ENCODE data around the gene ZCCHC9. TPM values are rescaled to one million over a fixed set of nuclear protein-coding genes. Genes with fewer than 3 reads are reported as not detected.
"Not testable (repeated sequence)": the region's sequence is repeated elsewhere in the genome, so short reads cannot be mapped to it uniquely, and the experiment has no call there.

ZCCHC9 gene
- polyA plus RNA-seq, 1 of the 3 experiments (the other 2 are of a cell fraction) = 13.2 TPM

DNA sequence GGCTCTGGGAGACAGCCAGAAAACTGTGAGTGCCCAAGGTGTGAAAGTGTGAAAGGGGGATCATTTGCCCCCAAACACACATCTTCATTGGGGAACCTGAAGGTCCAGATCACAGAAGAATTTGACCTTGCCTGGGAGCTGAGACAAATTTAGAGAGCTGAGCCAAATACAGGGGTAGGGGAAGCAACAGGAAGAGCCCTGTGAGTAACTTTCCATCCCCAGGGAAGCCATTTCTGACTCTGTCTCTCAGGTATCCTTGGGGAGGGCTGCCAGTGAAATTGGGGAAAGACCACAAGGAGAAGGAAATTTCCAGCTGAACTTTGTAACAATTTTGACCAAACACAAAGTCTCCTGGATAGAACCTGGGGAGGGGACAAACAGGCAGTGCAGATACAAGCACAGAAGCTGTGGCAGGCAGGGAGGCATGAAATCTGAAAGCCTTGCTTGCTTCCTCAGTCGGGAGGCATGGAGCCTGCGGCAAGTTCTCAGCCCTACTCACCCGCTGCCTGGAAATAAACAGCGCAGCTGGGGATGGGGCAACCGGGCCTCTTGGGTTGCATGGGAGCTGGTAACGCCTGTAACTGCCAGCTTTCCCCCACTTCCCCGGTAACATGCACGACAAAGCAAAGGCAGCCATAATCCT lies 31.5 kb upstream of the ZCCHC9 start:
- H3K27me3 ChIP-seq (ENCODE audit: insufficient read depth) = no peaks in the 10 kb centered on the region
- no peaks in the 10 kb centered on the region for H4K20me1 ChIP-seq (ENCODE audit: insufficient read depth)
- no peak overlapping the region for H3K4me3 ChIP-seq (ENCODE audit: low read depth in 2 of 2, low read length in 1 of 2)
- H3F3A ChIP-seq (replicated peaks; ENCODE audit: insufficient read depth) = peaks cover 13% of the 10 kb centered on the region
- no peaks in the 10 kb centered on the region for H3K9me3 ChIP-seq
- WGBS (ENCODE audit: low lambda C conversion rate) = 100% methylated on average over 3 of the region's 8 CpGs
- POLR2A ChIA-PET = no interaction called here
- no peak overlapping the region for H3K9ac ChIP-seq
- H3K4me2 ChIP-seq = no peak overlapping the region
- H3K4me1 ChIP-seq (ENCODE audit: control insufficient read depth in 1 of 2, insufficient read depth in 2 of 2, low read depth in 1 of 2, low read length in 1 of 2) = peaks cover 5 to 8% of the 10 kb centered on the region in 2 experiments; a peak in 3 of 4 replicates
- CTCF ChIA-PET = interaction anchor here (1.5 to 1.6 kb wide), 2 partner anchors 12 to 30 kb away, joined by 3 to 6 read pairs; no protein-coding TSS in a partner anchor
- peaks cover 32% of the 10 kb centered on the region; the same call in 1 of the 2 replicates for H3K79me2 ChIP-seq (ENCODE audit: insufficient read depth)
- peaks cover 0 to 2% of the 10 kb centered on the region in 2 experiments for H3K36me3 ChIP-seq (replicated peaks in 1 of 2; ENCODE audit: control insufficient read depth in 1 of 2, insufficient read depth in 2 of 2, low read length in 1 of 2)
- H2AFZ ChIP-seq (ENCODE audit: low read depth) = no peak overlapping the region
- H3K27ac ChIP-seq (ENCODE audit: low read depth in 2 of 2, low read length in 1 of 2) = no peak overlapping the region
- DNase-seq = no peak
- no peaks in the 10 kb centered on the region for H3K9me2 ChIP-seq
- no peak for TF ChIP-seq MXI1 (IDR thresholded peaks at IDR 0.05; ENCODE audit: low read depth, low read length)
- no peak for TF ChIP-seq JUND (IDR thresholded peaks at IDR 0.05)
- no peak for TF ChIP-seq ELF1 (IDR thresholded peaks at IDR 0.05)
- TF ChIP-seq NRF1 (IDR thresholded peaks at IDR 0.05; ENCODE audit: low read depth, low read length) = no peak
- no peak for TF ChIP-seq YY1 (IDR thresholded peaks at IDR 0.05; ENCODE audit: low read depth)
- TF ChIP-seq TEAD4 (IDR thresholded peaks at IDR 0.05; ENCODE audit: borderline replicate concordance, insufficient read depth) = no peak
- no peak for TF ChIP-seq GATA2 (CRISPR knock-in tag; IDR thresholded peaks at IDR 0.05)
- TF ChIP-seq SMC3 (IDR thresholded peaks at IDR 0.05; ENCODE audit: low read depth, low read length) = no peak
- TF ChIP-seq GABPA (IDR thresholded peaks at IDR 0.05; ENCODE audit: low read depth) = no peak
- TF ChIP-seq CHD2 (IDR thresholded peaks at IDR 0.05; ENCODE audit: low read length, partially characterized antibody) = no peak
- no peak for TF ChIP-seq FOSL2 (IDR thresholded peaks at IDR 0.05; ENCODE audit: borderline replicate concordance, low read depth)
- no peak for TF ChIP-seq MEF2A (IDR thresholded peaks at IDR 0.05; ENCODE audit: borderline replicate concordance, low read depth)
- no peak for TF ChIP-seq RAD21 (IDR thresholded peaks at IDR 0.05; ENCODE audit: low read length)
- TF ChIP-seq TAF1 (IDR thresholded peaks at IDR 0.05; ENCODE audit: borderline replicate concordance, low read depth, low read length) = no peak
- TF ChIP-seq EZH2phosphoT487 (IDR thresholded peaks at IDR 0.05; ENCODE audit: borderline replicate concordance, low read depth) = no peak
- TF ChIP-seq FOXM1 (IDR thresholded peaks at IDR 0.05; ENCODE audit: low read depth) = no peak

DNA sequence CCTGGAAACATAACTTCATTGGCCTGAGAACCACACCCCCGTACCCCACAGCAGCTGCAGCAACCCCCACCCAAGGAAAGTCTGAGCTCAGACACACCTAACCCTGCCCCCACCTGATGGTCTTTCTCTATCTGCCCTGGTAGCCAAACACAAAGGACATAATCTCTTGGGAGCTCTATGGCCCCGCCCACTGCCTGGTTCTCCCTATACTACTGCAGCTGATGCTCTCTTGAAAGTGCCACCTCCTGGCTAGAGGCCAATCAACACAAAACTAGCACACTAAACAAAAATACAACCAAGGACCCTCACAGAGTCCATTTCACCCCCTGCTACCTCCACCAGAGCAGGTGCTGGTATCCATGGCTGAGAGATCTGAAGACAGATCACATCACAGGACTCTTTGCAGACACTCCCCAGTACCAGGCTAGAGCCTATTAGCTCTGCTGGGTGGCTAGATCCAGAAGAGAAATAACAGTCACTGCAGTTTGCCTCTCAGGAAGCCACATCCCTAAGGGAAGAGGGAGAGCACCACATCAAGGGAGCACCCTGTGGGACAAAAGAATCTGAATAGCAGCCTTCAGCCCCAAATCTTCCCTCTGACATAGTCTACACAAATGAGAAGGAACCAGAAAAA lies 30.9 kb upstream of the ZCCHC9 start:
- H3K4me2 ChIP-seq; H3K36me3 ChIP-seq (replicated peaks in 1 of 2; ENCODE audit: control insufficient read depth in 1 of 2, insufficient read depth in 2 of 2, low read length in 1 of 2); H3K9me2 ChIP-seq; H3K9ac ChIP-seq; H3K27me3 ChIP-seq (ENCODE audit: insufficient read depth); DNase-seq; H4K20me1 ChIP-seq (ENCODE audit: insufficient read depth); H3K27ac ChIP-seq (ENCODE audit: low read depth in 2 of 2, low read length in 1 of 2); H3K4me1 ChIP-seq (ENCODE audit: control insufficient read depth in 1 of 2, insufficient read depth in 2 of 2, low read depth in 1 of 2, low read length in 1 of 2); H2AFZ ChIP-seq (ENCODE audit: low read depth); H3K9me3 ChIP-seq; H3K4me3 ChIP-seq (ENCODE audit: low read depth in 2 of 2, low read length in 1 of 2); POLR2A ChIA-PET: not testable (repeated sequence)
- peaks cover 37% of the 10 kb centered on the region; the same call in 1 of the 2 replicates for H3K79me2 ChIP-seq (ENCODE audit: insufficient read depth)
- CTCF ChIA-PET = interaction anchor here (1.6 to 2.1 kb wide), 2 partner anchors 29 kb away, joined by 6 to 9 read pairs; no protein-coding TSS in a partner anchor
- peaks cover 13% of the 10 kb centered on the region for H3F3A ChIP-seq (replicated peaks; ENCODE audit: insufficient read depth)
- WGBS (ENCODE audit: low lambda C conversion rate) = 92% methylated on average over 2 of the region's 2 CpGs
